ENCODE data around the gene PGA4. TPM values are rescaled to one million over a fixed set of nuclear protein-coding genes. Genes with fewer than 3 reads are reported as not detected.
"Not testable (repeated sequence)": the region's sequence is repeated elsewhere in the genome, so short reads cannot be mapped to it uniquely, and the experiment has no call there.

Gene PGA4
- total RNA-seq (not detected), total RNA-seq (0 reads per million in 2 donors)

- not testable (repeated sequence) for H3K4me1 Mint-ChIP-seq; ATAC-seq; DNase-seq; H3K9me3 ChIP-seq (ENCODE audit: control insufficient read depth, low read length, poor library complexity, severe bottlenecking); H3K36me3 Mint-ChIP-seq (ENCODE audit: low read depth); H3K27ac Mint-ChIP-seq; H3K4me3 Mint-ChIP-seq; H3K27me3 Mint-ChIP-seq
Observed at GRCh38 chr11:61222047-61222446, at the start of gene PGA4. PGA4 (plus strand) TSS chr11:61222347; CDS start chr11:61222401, 54 bp downstream.

- H3K9me3 ChIP-seq (ENCODE audit: control insufficient read depth, low read length, poor library complexity, severe bottlenecking), result no peaks in the 10 kb centered on the region
- H3K27ac Mint-ChIP-seq, result no peak overlapping the region
- peaks cover 19% of the 10 kb centered on the region for H3K27me3 Mint-ChIP-seq
- H3K36me3 Mint-ChIP-seq (ENCODE audit: low read depth), result no peaks in the 10 kb centered on the region
- ATAC-seq (no peak), DNase-seq (no peak)
- no peak overlapping the region for H3K4me3 Mint-ChIP-seq
- H3K4me1 Mint-ChIP-seq, result peaks cover 18% of the 10 kb centered on the region
Observed at GRCh38 chr11:61172356-61172755, 49.8 kb upstream of the PGA4 start.

GRCh38 chr11:61172888-61173287 lies 49.3 kb upstream of the PGA4 start:
- ATAC-seq, result no peak

GRCh38 chr11:61173456-61173855 lies 48.7 kb upstream of the PGA4 start:
- H3K4me3 Mint-ChIP-seq, result no peak overlapping the region
- H3K27me3 Mint-ChIP-seq, result peaks cover 19% of the 10 kb centered on the region
- H3K4me1 Mint-ChIP-seq, result peaks cover 15% of the 10 kb centered on the region

More at GRCh38 chr11:61172888-61173287, 49.3 kb upstream of the PGA4 start:
- Mint-ChIP-seq H3K4me1 (peaks cover 18% of the 10 kb centered on the region), H3K27ac (no peak overlapping the region), H3K36me3 (ENCODE audit: low read depth) (no peaks in the 10 kb centered on the region), H3K4me3 (no peak overlapping the region), H3K27me3 (peaks cover 19% of the 10 kb centered on the region)
- no peak for DNase-seq
- no peaks in the 10 kb centered on the region for H3K9me3 ChIP-seq (ENCODE audit: control insufficient read depth, low read length, poor library complexity, severe bottlenecking)

GRCh38 chr11:61174273-61174672 lies 47.9 kb upstream of the PGA4 start:
- no peak for DNase-seq
- Mint-ChIP-seq H3K36me3 (ENCODE audit: low read depth) (no peaks in the 10 kb centered on the region), H3K4me1 (peaks cover 15% of the 10 kb centered on the region), H3K4me3 (no peak overlapping the region), H3K27me3 (peaks cover 19% of the 10 kb centered on the region), H3K27ac (no peak overlapping the region)
- no peaks in the 10 kb centered on the region for H3K9me3 ChIP-seq (ENCODE audit: control insufficient read depth, low read length, poor library complexity, severe bottlenecking)
- no peak for ATAC-seq

More at GRCh38 chr11:61173456-61173855, 48.7 kb upstream of the PGA4 start:
- DNase-seq (no peak), ATAC-seq (no peak)
- H3K9me3 ChIP-seq (ENCODE audit: control insufficient read depth, low read length, poor library complexity, severe bottlenecking), result no peaks in the 10 kb centered on the region
- Mint-ChIP-seq H3K36me3 (ENCODE audit: low read depth) (no peaks in the 10 kb centered on the region), H3K27ac (no peak overlapping the region)

- Mint-ChIP-seq H3K27ac (no peak overlapping the region), H3K4me1 (peaks cover 17% of the 10 kb centered on the region), H3K27me3 (peaks cover 19% of the 10 kb centered on the region), H3K36me3 (ENCODE audit: low read depth) (no peaks in the 10 kb centered on the region), H3K4me3 (no peak overlapping the region)
- no peaks in the 10 kb centered on the region for H3K9me3 ChIP-seq (ENCODE audit: control insufficient read depth, low read length, poor library complexity, severe bottlenecking)
- DNase-seq (no peak), ATAC-seq (no peak)
Observed at GRCh38 chr11:61174949-61175348, 47.2 kb upstream of the PGA4 start.

GRCh38 chr11:61176446-61176845 lies 45.7 kb upstream of the PGA4 start:
- H3K27ac Mint-ChIP-seq, result no peak overlapping the region
- ATAC-seq (no peak), DNase-seq (no peak)
- H3K4me3 Mint-ChIP-seq, result no peak overlapping the region
- peaks cover 17% of the 10 kb centered on the region for H3K4me1 Mint-ChIP-seq
- H3K27me3 Mint-ChIP-seq, result peaks cover 19% of the 10 kb centered on the region
- H3K9me3 ChIP-seq (ENCODE audit: control insufficient read depth, low read length, poor library complexity, severe bottlenecking), result no peaks in the 10 kb centered on the region
- H3K36me3 Mint-ChIP-seq (ENCODE audit: low read depth), result no peaks in the 10 kb centered on the region

GRCh38 chr11:61180205-61180604 lies 41.9 kb upstream of the PGA4 start:
- not testable (repeated sequence) for H3K4me1 Mint-ChIP-seq; ATAC-seq; H3K36me3 Mint-ChIP-seq (ENCODE audit: low read depth); H3K9me3 ChIP-seq (ENCODE audit: control insufficient read depth, low read length, poor library complexity, severe bottlenecking); H3K4me3 Mint-ChIP-seq; DNase-seq; H3K27ac Mint-ChIP-seq
- peaks cover 13% of the 10 kb centered on the region for H3K27me3 Mint-ChIP-seq

GRCh38 chr11:61181489-61181888 lies 40.7 kb upstream of the PGA4 start:
- H3K27me3 Mint-ChIP-seq, result peaks cover 1% of the 10 kb centered on the region
- no peaks in the 10 kb centered on the region for H3K9me3 ChIP-seq (ENCODE audit: control insufficient read depth, low read length, poor library complexity, severe bottlenecking)
- no peak for DNase-seq
- no peak overlapping the region for H3K4me3 Mint-ChIP-seq
- no peak overlapping the region for H3K27ac Mint-ChIP-seq
- no peak for ATAC-seq
- H3K36me3 Mint-ChIP-seq (ENCODE audit: low read depth), result no peaks in the 10 kb centered on the region
- peaks cover 2% of the 10 kb centered on the region for H3K4me1 Mint-ChIP-seq

GRCh38 chr11:61183645-61184044 lies 38.5 kb upstream of the PGA4 start:
- H3K9me3 ChIP-seq (ENCODE audit: control insufficient read depth, low read length, poor library complexity, severe bottlenecking), result no peaks in the 10 kb centered on the region
- no peak for DNase-seq
- ATAC-seq, result no peak
- Mint-ChIP-seq H3K36me3 (ENCODE audit: low read depth) (no peaks in the 10 kb centered on the region), H3K27me3 (no peaks in the 10 kb centered on the region), H3K27ac (no peak overlapping the region), H3K4me1 (peaks cover 6% of the 10 kb centered on the region), H3K4me3 (no peak overlapping the region)

- no peak overlapping the region for H3K4me3 Mint-ChIP-seq
- ATAC-seq (no peak), DNase-seq (no peak)
- H3K4me1 Mint-ChIP-seq, result peaks cover 5% of the 10 kb centered on the region
- no peaks in the 10 kb centered on the region for H3K36me3 Mint-ChIP-seq (ENCODE audit: low read depth)
- peaks cover 12% of the 10 kb centered on the region for H3K27me3 Mint-ChIP-seq
- no peak overlapping the region for H3K27ac Mint-ChIP-seq
- H3K9me3 ChIP-seq (ENCODE audit: control insufficient read depth, low read length, poor library complexity, severe bottlenecking), result no peaks in the 10 kb centered on the region
Observed at GRCh38 chr11:61186504-61186903, 35.6 kb upstream of the PGA4 start.

- H3K36me3 Mint-ChIP-seq (ENCODE audit: low read depth), result no peaks in the 10 kb centered on the region
- peaks cover 12% of the 10 kb centered on the region for H3K27me3 Mint-ChIP-seq
- ATAC-seq (peak; percentile 86), DNase-seq (peak; percentile 52 to 69 (median 60))
- H3K4me3 Mint-ChIP-seq, result no peak overlapping the region
- H3K4me1 Mint-ChIP-seq, result peaks cover 5% of the 10 kb centered on the region
- no peak overlapping the region for H3K27ac Mint-ChIP-seq
- H3K9me3 ChIP-seq (ENCODE audit: control insufficient read depth, low read length, poor library complexity, severe bottlenecking), result no peaks in the 10 kb centered on the region
Observed at GRCh38 chr11:61187505-61188130, 34.5 kb upstream of the PGA4 start.

- ATAC-seq, result no peak
- Mint-ChIP-seq H3K27me3 (peaks cover 16% of the 10 kb centered on the region), H3K4me1 (peaks cover 5% of the 10 kb centered on the region), H3K36me3 (ENCODE audit: low read depth) (no peaks in the 10 kb centered on the region), H3K4me3 (no peak overlapping the region), H3K27ac (no peak overlapping the region)
- H3K9me3 ChIP-seq (ENCODE audit: control insufficient read depth, low read length, poor library complexity, severe bottlenecking), result no peaks in the 10 kb centered on the region
- DNase-seq, result no peak
Observed at GRCh38 chr11:61189933-61190332, 32.2 kb upstream of the PGA4 start.

GRCh38 chr11:61193596-61193995 lies 28.6 kb upstream of the PGA4 start:
- no peak for ATAC-seq
- peaks cover 27% of the 10 kb centered on the region for H3K27me3 Mint-ChIP-seq

More at GRCh38 chr11:61193596-61193995, 28.6 kb upstream of the PGA4 start:
- Mint-ChIP-seq H3K27ac (no peak overlapping the region), H3K4me1 (peaks cover 2% of the 10 kb centered on the region), H3K4me3 (no peak overlapping the region), H3K36me3 (ENCODE audit: low read depth) (no peaks in the 10 kb centered on the region)
- DNase-seq, result no peak
- H3K9me3 ChIP-seq (ENCODE audit: control insufficient read depth, low read length, poor library complexity, severe bottlenecking), result no peaks in the 10 kb centered on the region
